ENCODE measurements around the gene HSPBAP1.
A peak's percentile ranks its signal among the peaks of the same experiment; 100 is the strongest.

The HSPBAP1 gene

GRCh38 chr3:122793568-122794416, at the start of gene HSPBAP1:
Gene HSPBAP1 (minus strand): TSS chr3:122793831. CDS start chr3:122793680, 151 bp downstream.
- peak; percentile 94 for DNase-seq

- DNase-seq, result no peak
Measured at GRCh38 chr3:122835590-122835989, 42.0 kb upstream of the HSPBAP1 start.

GRCh38 chr3:122828281-122828680, 34.6 kb upstream of the HSPBAP1 start:
- DNase-seq, result no peak

GRCh38 chr3:122826278-122826677, 32.6 kb upstream of the HSPBAP1 start:
- DNase-seq, result no peak

- no peak for DNase-seq
Measured at GRCh38 chr3:122825460-122825859, 31.8 kb upstream of the HSPBAP1 start.

GRCh38 chr3:122824465-122825381, 31.1 kb upstream of the HSPBAP1 start:
- DNase-seq, result no peak

GRCh38 chr3:122816587-122816986, 23.0 kb upstream of the HSPBAP1 start:
- no peak for DNase-seq

- DNase-seq, result no peak
Measured at GRCh38 chr3:122810734-122811133, 17.1 kb upstream of the HSPBAP1 start.

- DNase-seq, result no peak
Measured at GRCh38 chr3:122803977-122804376, 10.3 kb upstream of the HSPBAP1 start.

GRCh38 chr3:122802323-122802722, 8.7 kb upstream of the HSPBAP1 start:
- no peak for DNase-seq

- no peak for DNase-seq
Measured at GRCh38 chr3:122800706-122801237, 7.1 kb upstream of the HSPBAP1 start.

GRCh38 chr3:122800031-122800430, 6.4 kb upstream of the HSPBAP1 start:
- DNase-seq, result no peak

- no peak for DNase-seq
Measured at GRCh38 chr3:122799322-122799721, 5.7 kb upstream of the HSPBAP1 start.

GRCh38 chr3:122797291-122797690, 3.7 kb upstream of the HSPBAP1 start:
- no peak for DNase-seq

GRCh38 chr3:122795674-122796195, 2.1 kb upstream of the HSPBAP1 start:
- DNase-seq, result no peak

GRCh38 chr3:122794779-122795673, 1.4 kb upstream of the HSPBAP1 start, which contains the start of gene SLC49A4:
Gene SLC49A4 (plus strand): TSS chr3:122795069. CDS start chr3:122795193, 124 bp downstream.
- DNase-seq, result peak; percentile 87

GRCh38 chr3:122794483-122794778, 800 bp upstream of the HSPBAP1 start:
- no peak for DNase-seq

GRCh38 chr3:122789585-122790273, 3.9 kb downstream of the HSPBAP1 start:
- DNase-seq, result no peak

- DNase-seq, result no peak
Measured at GRCh38 chr3:122787872-122788271, 5.8 kb downstream of the HSPBAP1 start.

GRCh38 chr3:122786066-122786465, 7.6 kb downstream of the HSPBAP1 start:
- no peak for DNase-seq

GRCh38 chr3:122785231-122785630, 8.4 kb downstream of the HSPBAP1 start:
- DNase-seq, result no peak

GRCh38 chr3:122784436-122784835, 9.2 kb downstream of the HSPBAP1 start:
- DNase-seq, result no peak
